ENCODE measurements around the gene STX2. TPM values are rescaled to one million over a fixed set of nuclear protein-coding genes. Genes with fewer than 3 reads are reported as not detected.

The STX2 gene
- total RNA-seq, 2 donors from 2014 or later, result 18.2 to 20.2 TPM

DNA sequence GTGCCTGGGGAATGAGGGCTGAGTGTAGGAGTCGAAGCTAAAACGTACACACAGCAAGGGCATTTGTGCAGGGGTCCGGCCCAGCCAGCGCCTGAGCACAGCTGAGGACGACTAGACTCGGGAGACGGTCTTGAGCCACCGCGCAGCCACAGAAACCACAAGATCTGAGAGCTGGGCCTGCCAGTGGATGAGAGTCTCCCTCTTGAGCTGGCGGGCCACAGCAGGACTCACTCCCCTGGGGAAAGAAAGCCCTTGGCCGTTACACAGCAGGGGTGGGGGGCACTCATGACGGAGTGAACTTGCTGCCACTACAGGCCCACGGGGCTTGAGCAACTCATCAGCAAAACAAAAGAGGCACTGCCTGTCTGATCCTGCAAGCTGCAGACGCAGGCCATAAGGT, 23.0 kb downstream of the STX2 start:
- peak; percentile 63 for DNase-seq
- Histone ChIP-seq H3K9ac (ENCODE audit: extremely low read depth, low read length, poor library complexity, severe bottlenecking) (peak overlapping the region; percentile 25), H3K4me1 (ENCODE audit: control insufficient read depth, insufficient read depth, low read length) (peaks cover 6% of the 10 kb centered on the region), H3K27me3 (ENCODE audit: control insufficient read depth, insufficient read depth, low read length, poor library complexity, severe bottlenecking) (no peaks in the 10 kb centered on the region), H3K36me3 (ENCODE audit: control insufficient read depth, insufficient read depth, low read length) (peaks cover 28% of the 10 kb centered on the region), H3K4me3 (ENCODE audit: low read length) (no peak overlapping the region), H3K9me3 (ENCODE audit: control insufficient read depth, low read length) (no peaks in the 10 kb centered on the region), H3K27ac (ENCODE audit: low read depth, low read length) (peak overlapping the region; percentile 84)
- Mint-ChIP-seq H3K36me3 (ENCODE audit: low read depth) (peaks cover 21% of the 10 kb centered on the region), H3K27me3 (ENCODE audit: insufficient read depth) (no peaks in the 10 kb centered on the region), H3K9me3 (no peaks in the 10 kb centered on the region), H3K27ac (peak overlapping the region; percentile 52), H3K4me1 (peaks cover 14% of the 10 kb centered on the region), H3K4me3 (no peak overlapping the region)
- TF ChIP-seq CTCF (conservative IDR thresholded peaks at IDR 0.05), result no peak
- WGBS, 2 experiments (ENCODE audit: insufficient coverage in 1 of 2, insufficient read length in 1 of 2), result 78 to 83% methylated on average over 13 to 14 of the region's 14 CpGs

GRCh38 chr12:130815028-130815741, 23.9 kb downstream of the STX2 start:
- no peaks in the 10 kb centered on the region for H3K27me3 Mint-ChIP-seq (ENCODE audit: insufficient read depth)
- 89 to 96% methylated on average over 14 of the region's 14 CpGs for WGBS, 2 experiments (ENCODE audit: insufficient coverage in 1 of 2, insufficient read length in 1 of 2)
- TF ChIP-seq CTCF (conservative IDR thresholded peaks at IDR 0.05), result no peak
- no peak overlapping the region for H3K9ac ChIP-seq (ENCODE audit: extremely low read depth, low read length, poor library complexity, severe bottlenecking)
- H3K27ac ChIP-seq (ENCODE audit: low read depth, low read length), result peak overlapping the region; percentile 84
- H3K9me3 Mint-ChIP-seq, result no peaks in the 10 kb centered on the region
- no peaks in the 10 kb centered on the region for H3K27me3 ChIP-seq (ENCODE audit: control insufficient read depth, insufficient read depth, low read length, poor library complexity, severe bottlenecking)
- H3K36me3 ChIP-seq (ENCODE audit: control insufficient read depth, insufficient read depth, low read length), result peaks cover 29% of the 10 kb centered on the region
- no peak overlapping the region for H3K27ac Mint-ChIP-seq
- H3K4me3 ChIP-seq (ENCODE audit: low read length), result no peak overlapping the region
- peaks cover 6% of the 10 kb centered on the region for H3K4me1 ChIP-seq (ENCODE audit: control insufficient read depth, insufficient read depth, low read length)
- H3K36me3 Mint-ChIP-seq (ENCODE audit: low read depth), result peaks cover 23% of the 10 kb centered on the region
- H3K4me3 Mint-ChIP-seq, result no peak overlapping the region
- H3K4me1 Mint-ChIP-seq, result peaks cover 14% of the 10 kb centered on the region
- no peaks in the 10 kb centered on the region for H3K9me3 ChIP-seq (ENCODE audit: control insufficient read depth, low read length)
- no peak for DNase-seq

- Mint-ChIP-seq H3K9me3 (no peaks in the 10 kb centered on the region), H3K27ac (peak overlapping the region; percentile 26), H3K4me1 (peaks cover 14% of the 10 kb centered on the region), H3K4me3 (no peak overlapping the region), H3K36me3 (ENCODE audit: low read depth) (peaks cover 33% of the 10 kb centered on the region), H3K27me3 (ENCODE audit: insufficient read depth) (no peaks in the 10 kb centered on the region)
- Histone ChIP-seq H3K9me3 (ENCODE audit: control insufficient read depth, low read length) (no peaks in the 10 kb centered on the region), H3K36me3 (ENCODE audit: control insufficient read depth, insufficient read depth, low read length) (peaks cover 37% of the 10 kb centered on the region), H3K27me3 (ENCODE audit: control insufficient read depth, insufficient read depth, low read length, poor library complexity, severe bottlenecking) (no peaks in the 10 kb centered on the region), H3K27ac (ENCODE audit: low read depth, low read length) (no peak overlapping the region), H3K4me3 (ENCODE audit: low read length) (no peak overlapping the region), H3K9ac (ENCODE audit: extremely low read depth, low read length, poor library complexity, severe bottlenecking) (no peak overlapping the region), H3K4me1 (ENCODE audit: control insufficient read depth, insufficient read depth, low read length) (peaks cover 6% of the 10 kb centered on the region)
- DNase-seq, result no peak
- WGBS, 2 experiments (ENCODE audit: insufficient coverage in 1 of 2, insufficient read length in 1 of 2), result 93 to 96% methylated on average over 14 of the region's 14 CpGs
- no peak for TF ChIP-seq CTCF (conservative IDR thresholded peaks at IDR 0.05)
These were observed 25.1 kb downstream of the STX2 start for GRCh38 chr12:130813949-130814348.

All from endodermal cell (in vitro differentiated cells).